K562 (cell line): ENCODE data around the gene HOMEZ. TPM values are rescaled to one million over a fixed set of nuclear protein-coding genes. Genes with fewer than 3 reads are reported as not detected.
"Not testable (repeated sequence)": the region's sequence is repeated elsewhere in the genome, so short reads cannot be mapped to it uniquely, and the experiment has no call there.

ENCODE experiments used
- ATAC-seq: fragments of 200-7000 bp; cut with Tn5 transposase; 3 replicates; pipeline ENCODE4 v1.9.1; 2020; ENCODE audit warnings: moderate library complexity
- BruUV-seq: library from RNA; stranded (reverse); fragments of 400-500 nt; replicated peaks from 2 replicates; lab custom pipeline; 2021; lab: Mats Ljungman, UMichigan
- CTCF ChIA-PET: fragments of 300-600 bp; formaldehyde crosslinking; extraction: SDS; loops from one replicate; lab custom pipeline; 2021; ENCODE audit warnings: low intra/inter-chr PET ratio; lab: Yijun Ruan, JAX
- POLR2A ChIA-PET: fragments of 300-600, 350-650 bp; sonication (Branson Sonifier 250); formaldehyde crosslinking; extraction: SDS; loops from one replicate; lab custom pipeline; 2021; ENCODE audit warnings: antibody characterized with exemption, inconsistent platforms; lab: Yijun Ruan, JAX
- DNase-seq, 4 experiments: peaks; one replicate each; pipeline versions ENCODE4 v3.0.0 to v3.0.0-alpha.2; 2011 to 2018; ENCODE audit warnings: low spot score in 3 of 4, mixed read lengths in 3 of 4; ENCODE audit errors: extremely low read depth in 1 of 4
- FAIRE-seq: peaks from 2 replicates; lab custom pipeline; 2011; peaks lifted over from hg19 to GRCh38; lab: Jason Lieb, UNC
- H2AFZ ChIP-seq: 2 replicates; pipeline ENCODE4 v1.6.0; 2011; ENCODE audit warnings: low read depth, low read length, control low read depth, inconsistent platforms
- H3K27ac ChIP-seq: fragments of 200-600 bp; 3 replicates; pipeline ENCODE4 v1.8.0; 2011; ENCODE audit warnings: low read depth, mild to moderate bottlenecking, control low read depth, inconsistent platforms, low read length, moderate library complexity, mixed read lengths; ENCODE audit errors: extremely low read depth
- H3K27me3 ChIP-seq, 2 experiments: fragments of 300-600 bp in 1 of 2; 2 replicates in 1 of 2; 3 replicates in 1 of 2; pipeline versions ENCODE4 v1.6.0 to v1.8.0; 2011; ENCODE audit warnings: inconsistent platforms in 2 of 2, low read length in 2 of 2, mild to moderate bottlenecking in 1 of 2, mixed read lengths in 1 of 2, moderate library complexity in 1 of 2; ENCODE audit not compliant: control insufficient read depth in 2 of 2, insufficient read depth in 2 of 2
- H3K36me3 ChIP-seq: fragments of 300-600 bp; 3 replicates; pipeline ENCODE4 v1.8.0; 2011; ENCODE audit warnings: mild to moderate bottlenecking, low read length, inconsistent platforms; ENCODE audit not compliant: control insufficient read depth, insufficient read depth
- H3K4me1 ChIP-seq, 2 experiments: fragments of 200-600 bp in 1 of 2; replicated peaks in 1 of 2; 2 replicates in 1 of 2; 3 replicates in 1 of 2; pipeline versions ENCODE4 v1.5.1 to v1.8.0; 2011; ENCODE audit warnings: inconsistent platforms in 2 of 2, low read length in 2 of 2, mild to moderate bottlenecking in 1 of 2, mixed read lengths in 1 of 2, moderate library complexity in 1 of 2; ENCODE audit not compliant: control insufficient read depth in 2 of 2, insufficient read depth in 2 of 2
- H3K4me2 ChIP-seq: 2 replicates; pipeline ENCODE4 v1.6.1; 2011; ENCODE audit warnings: low read length, control low read depth, inconsistent platforms, mixed read lengths; ENCODE audit not compliant: insufficient read depth
- H3K4me3 ChIP-seq: fragments of 200-600 bp; sonication (generic), shearing (Covaris generic); 2 replicates; pipeline ENCODE4 v1.5.1; 2016; ENCODE audit warnings: control low read depth, inconsistent platforms
- H3K79me2 ChIP-seq: fragments of 200-600 bp; 3 replicates; pipeline ENCODE4 v1.8.0; 2011; ENCODE audit warnings: low read length, inconsistent platforms; ENCODE audit not compliant: control insufficient read depth, insufficient read depth
- H3K9ac ChIP-seq, 2 experiments: 2 replicates each; pipeline versions ENCODE4 v1.6.0 to v1.6.1; 2011; ENCODE audit warnings: low read depth in 2 of 2, low read length in 2 of 2, control low read depth in 1 of 2, inconsistent platforms in 1 of 2, mild to moderate bottlenecking in 1 of 2, mixed read lengths in 1 of 2; ENCODE audit not compliant: insufficient read depth in 1 of 2
- H3K9me1 ChIP-seq: one replicate; pipeline ENCODE4 v1.6.0; 2011; ENCODE audit warnings: inconsistent platforms, mild to moderate bottlenecking, low read length, moderate library complexity; ENCODE audit not compliant: control insufficient read depth, insufficient read depth
- H3K9me3 ChIP-seq: replicated peaks from 2 replicates; pipeline ENCODE4 v1.5.1; 2011; ENCODE audit warnings: low read depth, low read length, inconsistent platforms; ENCODE audit not compliant: control insufficient read depth, insufficient read depth
- H4K20me1 ChIP-seq: replicated peaks from 2 replicates; pipeline ENCODE4 v1.6.1; 2011; ENCODE audit warnings: low read length, inconsistent platforms, mixed read lengths; ENCODE audit not compliant: control insufficient read depth, insufficient read depth
- ADNP ChIP-seq: fragments of 200-800 bp; sonication (Bioruptor generic); IDR thresholded peaks from 2 replicates; pipeline ENCODE4 v1.6.1; 2016; ENCODE audit warnings: missing genetic modification characterization, missing compliant biosample characterization
- BMI1 ChIP-seq: fragments of 150-350 bp; IDR thresholded peaks from 2 replicates; pipeline ENCODE4 v1.6.1; 2014; ENCODE audit warnings: low read length
- CBX3 ChIP-seq, 2 experiments: IDR thresholded peaks; 1 replicate in 1 of 2; 2 replicates in 1 of 2; pipeline ENCODE4 v1.6.1; 2012; ENCODE audit warnings: inconsistent platforms in 2 of 2, low read length in 2 of 2, borderline replicate concordance in 1 of 2, control low read depth in 1 of 2
- GATA2 ChIP-seq: sonication (generic); formaldehyde crosslinking; IDR thresholded peaks from 2 replicates; pipeline ENCODE4 v1.4.0; 2020; ENCODE audit warnings: mild to moderate bottlenecking, missing genetic modification reagents
- THAP7 ChIP-seq: fragments of 250-450 bp; sonication (Bioruptor Pico); IDR thresholded peaks from 2 replicates; pipeline ENCODE4 v1.5.0; 2021
- ZNF280A ChIP-seq: fragments of 450-650 bp; IDR thresholded peaks from 2 replicates; pipeline ENCODE4 v1.6.1; 2018; ENCODE audit warnings: mild to moderate bottlenecking, low read depth; ENCODE audit not compliant: partially characterized antibody
- ZNF316 ChIP-seq: fragments of 450-650 bp; IDR thresholded peaks from 2 replicates; pipeline ENCODE4 v1.6.1; 2016
- ZNF561 ChIP-seq: fragments of 450-650 bp; formaldehyde crosslinking; conservative IDR thresholded peaks from 2 replicates; pipeline ENCODE4 v1.4.0; 2020; ENCODE audit warnings: mild to moderate bottlenecking, moderate library complexity
- WGBS: fragments of 100-300 bp; shearing (Covaris generic); methylation state at CpG from one replicate; pipeline ENCODE4 v1.1.6; 2016; ENCODE audit warnings: low coverage, mixed read lengths; ENCODE audit not compliant: insufficient coverage; ENCODE audit errors: missing lambda C conversion rate; 5-methylcytosine and 5-hydroxymethylcytosine counted together
- in situ Hi-C: fragments of 300-500 bp; cut with MboI; formaldehyde crosslinking; loops from 4 replicates; pipeline ENCODE4 v1.15.0; 2018; ENCODE audit warnings: inconsistent platforms, mixed read lengths
- intact Hi-C: fragments of 100-400 bp; cut with micrococcal nuclease; formaldehyde crosslinking; loops from 2 replicates; pipeline ENCODE4 v1.14.2; 2022
- polyA plus RNA-seq, 8 experiments: library from polyadenylated mRNA; depleted of rRNA in 4 of 8; stranded (reverse) in 5 of 8; unstranded in 3 of 8; fragments of >200 nt; fragmentation: Nextera tagmentation in 2 of 8; fragmentation: Illumina TruSeq in 1 of 8; extraction: Ambion mirVana in 2 of 8; extraction: Trizol in 1 of 8; gene quantifications; 2 replicates each; pipeline versions ENCODE4 v1.2.1 to v1.2.3, GENCODE V29; 2011 to 2014; ENCODE audit warnings: inconsistent platforms in 1 of 8, missing spikeins in 1 of 8
- total RNA-seq, 7 experiments: library from RNA; depleted of rRNA in 6 of 7; stranded (reverse); fragments of >200 nt in 6 of 7; fragmentation: Illumina TruSeq in 2 of 7; extraction: Trizol in 2 of 7; gene quantifications; 2 replicates each; pipeline versions ENCODE4 v1.2.1 to v1.2.3, GENCODE V29; 2011 to 2021; ENCODE audit warnings: low replicate concordance in 1 of 7

The HOMEZ gene
- total and polyA plus RNA-seq, 9 of the 15 experiments (the other 6 are each of a cell fraction or from before 2014, with no cell fraction given) = 3.0 to 30.2 (median 16.9) TPM

GRCh38 chr14:23269193-23269592 lies 16.7 kb downstream of the HOMEZ start (continued):
- TF ChIP-seq ZNF316 = peak; percentile 69
- TF ChIP-seq ADNP (tag) = no peak
- TF ChIP-seq BMI1 = no peak
- TF ChIP-seq THAP7 (CRISPR knock-in tag) = no peak
- TF ChIP-seq GATA2 (CRISPR knock-in tag) = no peak

GRCh38 chr14:23260849-23261248 lies 25.1 kb downstream of the HOMEZ start:
- CTCF ChIA-PET, H3K9ac ChIP-seq, H3K4me3 ChIP-seq, H3K27ac ChIP-seq: not testable (repeated sequence)
- POLR2A ChIA-PET = interaction anchor here (0.7 to 1.4 kb wide), 3 partner anchors 16 to 60 kb away, joined by 4 to 5 read pairs (median 4); partner anchors contain the start of gene PABPN1
- in situ Hi-C loops = loop anchor here (10.0 kb wide), 2 partner anchors 124 to 304 kb away; partner anchors contain the start of gene AP1G2
- TF ChIP-seq ZNF561 (CRISPR knock-in tag) (0 out of 2 replicates have a peak, but pooled peaks have one; percentile 24), CBX3 (IDR thresholded peaks at IDR 0.05; ENCODE audit: borderline replicate concordance in 1 of 2, low read length in 2 of 2) (peak in 1 of 2 experiments; percentile 43; a peak in 1 of 3 replicates), ZNF280A (peak; percentile 75)
- TF ChIP-seq, all 486 proteins: peak for 3; not testable (repeated sequence) for 483
- H3K79me2 ChIP-seq, FAIRE-seq, H3K9me1 ChIP-seq, DNase-seq, H3K4me1 ChIP-seq, H3K36me3 ChIP-seq, ATAC-seq, BruUV-seq, H4K20me1 ChIP-seq, H3K27me3 ChIP-seq, H3K9me3 ChIP-seq, H3K4me2 ChIP-seq: not testable (repeated sequence)
- intact Hi-C loops = loop anchor here (10.0 kb wide), 1 partner anchor 486 kb away; no protein-coding TSS in a partner anchor
- WGBS = 65% methylated on average over 8 of the region's 8 CpGs
- H2AFZ ChIP-seq = 0 out of 2 replicates have a peak overlapping the region, but pooled peaks have one; percentile 43
